ENCODE results near the gene HSP90AA1. TPM values are rescaled to one million over a fixed set of nuclear protein-coding genes. Genes with fewer than 3 reads are reported as not detected.
A peak's percentile ranks its signal among the peaks of the same experiment; 100 is the strongest.
"Not testable (repeated sequence)": the region's sequence is repeated elsewhere in the genome, so short reads cannot be mapped to it uniquely, and the experiment has no call there.

The HSP90AA1 gene
- total RNA-seq, 1 donor from 2014 or later = 74.6 TPM

DNA sequence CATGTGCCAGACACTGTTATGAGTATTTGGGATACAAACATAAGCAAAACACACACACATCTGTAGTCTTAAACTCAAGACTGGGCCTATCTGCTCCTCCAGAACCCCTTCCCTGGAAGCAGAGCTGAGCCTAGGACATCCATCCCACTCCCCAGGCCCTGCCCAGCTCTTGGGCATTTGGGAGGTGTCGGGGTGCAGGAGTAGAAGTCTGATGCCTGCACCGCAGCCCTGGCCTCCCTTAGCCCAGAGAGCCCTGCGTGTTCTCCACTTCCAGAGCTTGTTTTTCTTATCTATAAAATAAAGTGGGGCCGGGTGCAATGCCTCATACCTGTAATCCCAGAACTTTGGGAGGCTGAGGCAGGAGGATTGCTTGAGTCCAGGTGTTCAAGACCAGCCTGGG lies 11.7 kb downstream of the HSP90AA1 start:
- Histone ChIP-seq H3K9ac (ENCODE audit: low read depth in 1 of 3, low read length in 3 of 3) (no peak overlapping the region), H3K27me3 (ENCODE audit: control insufficient read depth in 3 of 3, insufficient read depth in 3 of 3, low read length in 3 of 3) (no peaks in the 10 kb centered on the region), H3K9me3 (ENCODE audit: control insufficient read depth in 3 of 3, low read length in 3 of 3) (no peaks in the 10 kb centered on the region), H3K27ac (ENCODE audit: low read depth, low read length) (no peak overlapping the region), H3K4me3 (ENCODE audit: low read length in 3 of 3) (no peak overlapping the region), H3K4me1 (ENCODE audit: control insufficient read depth in 3 of 3, insufficient read depth in 3 of 3, low read length in 3 of 3) (peaks cover 0 to 9% (median 3%) of the 10 kb centered on the region in 3 donors), H3K36me3 (ENCODE audit: control insufficient read depth in 3 of 3, insufficient read depth in 3 of 3, low read length in 3 of 3) (peaks cover 9 to 16% (median 15%) of the 10 kb centered on the region in 3 donors)

GRCh38 chr14:102074415-102074964 lies 12.4 kb downstream of the HSP90AA1 start:
- Histone ChIP-seq H3K9me3 (ENCODE audit: control insufficient read depth in 3 of 3, low read length in 3 of 3) (no peaks in the 10 kb centered on the region), H3K9ac (ENCODE audit: low read depth in 1 of 3, low read length in 3 of 3) (no peak overlapping the region), H3K27me3 (ENCODE audit: control insufficient read depth in 3 of 3, insufficient read depth in 3 of 3, low read length in 3 of 3) (no peaks in the 10 kb centered on the region), H3K4me3 (ENCODE audit: low read length in 3 of 3) (peak overlapping the region in 1 of 3 donors; percentile 38), H3K4me1 (ENCODE audit: control insufficient read depth in 3 of 3, insufficient read depth in 3 of 3, low read length in 3 of 3) (peaks cover 0 to 9% (median 3%) of the 10 kb centered on the region in 3 donors), H3K36me3 (ENCODE audit: control insufficient read depth in 3 of 3, insufficient read depth in 3 of 3, low read length in 3 of 3) (peaks cover 3 to 9% (median 8%) of the 10 kb centered on the region in 3 donors), H3K27ac (ENCODE audit: low read depth, low read length) (no peak overlapping the region)

- Histone ChIP-seq H3K36me3 (ENCODE audit: control insufficient read depth in 3 of 3, insufficient read depth in 3 of 3, low read length in 3 of 3) (no peaks in the 10 kb centered on the region), H3K27ac (ENCODE audit: low read depth, low read length) (no peak overlapping the region), H3K9ac (ENCODE audit: low read depth in 1 of 3, low read length in 3 of 3) (no peak overlapping the region), H3K4me3 (ENCODE audit: low read length in 3 of 3) (no peak overlapping the region), H3K27me3 (ENCODE audit: control insufficient read depth in 3 of 3, insufficient read depth in 3 of 3, low read length in 3 of 3) (no peaks in the 10 kb centered on the region), H3K4me1 (ENCODE audit: control insufficient read depth in 3 of 3, insufficient read depth in 3 of 3, low read length in 3 of 3) (peaks cover 0 to 9% (median 3%) of the 10 kb centered on the region in 3 donors), H3K9me3 (ENCODE audit: control insufficient read depth in 3 of 3, low read length in 3 of 3) (no peaks in the 10 kb centered on the region)
Measured at GRCh38 chr14:102071283-102071998, 15.4 kb downstream of the HSP90AA1 start.

DNA sequence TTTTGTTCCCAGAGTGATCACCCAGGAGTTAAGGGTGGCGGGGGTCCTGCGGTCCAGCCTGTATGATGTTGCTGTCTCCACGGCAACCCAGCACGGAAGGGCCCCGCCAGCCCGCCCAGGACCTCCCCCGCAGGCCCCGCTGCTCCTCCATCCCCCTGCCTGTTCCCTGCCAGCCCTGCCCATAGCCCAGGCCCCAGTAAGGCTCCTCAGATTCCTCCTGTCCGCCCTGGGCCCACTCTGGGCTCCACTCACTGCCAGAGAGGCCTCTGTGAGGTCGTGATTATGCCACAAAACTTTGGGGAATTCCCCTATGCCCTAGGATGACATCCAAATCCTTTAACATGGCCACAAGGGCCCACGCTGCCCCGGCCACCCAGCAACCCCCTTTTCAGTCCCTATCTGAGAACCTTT lies 20.8 kb downstream of the HSP90AA1 start:
- no peak overlapping the region for H3K4me3 ChIP-seq (ENCODE audit: low read length in 3 of 3)
- no peak overlapping the region for H3K9ac ChIP-seq (ENCODE audit: low read depth in 1 of 3, low read length in 3 of 3)
- no peak overlapping the region for H3K27ac ChIP-seq (ENCODE audit: low read depth, low read length)
- H3K27me3 ChIP-seq (ENCODE audit: control insufficient read depth in 3 of 3, insufficient read depth in 3 of 3, low read length in 3 of 3) = no peaks in the 10 kb centered on the region
- H3K36me3 ChIP-seq (ENCODE audit: control insufficient read depth in 3 of 3, insufficient read depth in 3 of 3, low read length in 3 of 3) = no peaks in the 10 kb centered on the region
- no peaks in the 10 kb centered on the region for H3K9me3 ChIP-seq (ENCODE audit: control insufficient read depth in 3 of 3, low read length in 3 of 3)
- H3K4me1 ChIP-seq (ENCODE audit: control insufficient read depth in 3 of 3, insufficient read depth in 3 of 3, low read length in 3 of 3) = peaks cover 0 to 2% (median 0%) of the 10 kb centered on the region in 3 donors

- not testable (repeated sequence) for H3K36me3 ChIP-seq (ENCODE audit: control insufficient read depth in 3 of 3, insufficient read depth in 3 of 3, low read length in 3 of 3); H3K27ac ChIP-seq (ENCODE audit: low read depth, low read length); H3K9me3 ChIP-seq (ENCODE audit: control insufficient read depth in 3 of 3, low read length in 3 of 3); H3K4me1 ChIP-seq (ENCODE audit: control insufficient read depth in 3 of 3, insufficient read depth in 3 of 3, low read length in 3 of 3); H3K9ac ChIP-seq (ENCODE audit: low read depth in 1 of 3, low read length in 3 of 3); H3K4me3 ChIP-seq (ENCODE audit: low read length in 3 of 3); H3K27me3 ChIP-seq (ENCODE audit: control insufficient read depth in 3 of 3, insufficient read depth in 3 of 3, low read length in 3 of 3)
Measured at GRCh38 chr14:102064590-102064989, 22.3 kb downstream of the HSP90AA1 start.

GRCh38 chr14:102063808-102064429 lies 22.9 kb downstream of the HSP90AA1 start:
- Histone ChIP-seq H3K9me3 (ENCODE audit: control insufficient read depth in 3 of 3, low read length in 3 of 3) (no peaks in the 10 kb centered on the region), H3K9ac (ENCODE audit: low read depth in 1 of 3, low read length in 3 of 3) (no peak overlapping the region), H3K4me1 (ENCODE audit: control insufficient read depth in 3 of 3, insufficient read depth in 3 of 3, low read length in 3 of 3) (peaks cover 0 to 2% (median 0%) of the 10 kb centered on the region in 3 donors), H3K4me3 (ENCODE audit: low read length in 3 of 3) (no peak overlapping the region), H3K36me3 (ENCODE audit: control insufficient read depth in 3 of 3, insufficient read depth in 3 of 3, low read length in 3 of 3) (no peaks in the 10 kb centered on the region), H3K27me3 (ENCODE audit: control insufficient read depth in 3 of 3, insufficient read depth in 3 of 3, low read length in 3 of 3) (peaks cover 0 to 3% (median 0%) of the 10 kb centered on the region in 3 donors), H3K27ac (ENCODE audit: low read depth, low read length) (no peak overlapping the region)

DNA sequence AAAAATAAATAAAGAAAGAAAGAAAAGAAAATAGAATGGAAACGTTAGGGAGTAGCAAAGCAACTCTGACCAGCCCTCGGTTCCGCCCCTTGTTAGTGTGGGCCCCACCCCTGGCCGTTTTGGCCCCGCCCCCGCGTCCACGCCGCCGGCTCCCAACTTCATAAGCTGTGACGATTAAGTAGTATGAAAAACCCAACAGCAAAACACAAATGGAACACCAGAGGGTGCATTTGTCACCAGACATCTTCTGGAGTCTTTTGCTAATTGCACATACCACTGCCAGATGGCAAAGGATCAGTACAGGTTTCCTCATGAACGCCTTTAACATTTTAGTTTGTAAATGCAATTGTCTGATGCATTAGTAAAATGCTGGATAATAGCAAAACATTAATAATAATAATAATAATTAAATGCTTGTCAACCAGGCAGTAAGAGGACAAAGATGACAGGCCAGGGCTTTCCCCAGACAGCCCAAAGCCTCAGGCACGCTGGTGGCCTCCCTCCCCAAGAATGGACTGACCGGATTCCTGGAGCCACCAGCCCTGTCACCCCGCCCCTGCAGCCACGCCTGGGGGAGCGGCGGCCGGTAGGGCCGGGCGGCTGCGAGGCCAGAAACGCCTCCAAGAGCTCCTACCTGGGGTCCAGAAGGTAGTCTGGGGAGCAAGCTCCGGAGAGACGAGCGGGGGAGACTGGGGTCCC lies 23.6 kb downstream of the HSP90AA1 start:
- H3K36me3 ChIP-seq (ENCODE audit: control insufficient read depth in 3 of 3, insufficient read depth in 3 of 3, low read length in 3 of 3) = no peaks in the 10 kb centered on the region
- no peaks in the 10 kb centered on the region for H3K9me3 ChIP-seq (ENCODE audit: control insufficient read depth in 3 of 3, low read length in 3 of 3)
- no peak overlapping the region for H3K9ac ChIP-seq (ENCODE audit: low read depth in 1 of 3, low read length in 3 of 3)
- no peak overlapping the region for H3K27ac ChIP-seq (ENCODE audit: low read depth, low read length)
- peaks cover 0 to 3% (median 0%) of the 10 kb centered on the region in 3 donors for H3K27me3 ChIP-seq (ENCODE audit: control insufficient read depth in 3 of 3, insufficient read depth in 3 of 3, low read length in 3 of 3)
- no peak overlapping the region for H3K4me3 ChIP-seq (ENCODE audit: low read length in 3 of 3)
- H3K4me1 ChIP-seq (ENCODE audit: control insufficient read depth in 3 of 3, insufficient read depth in 3 of 3, low read length in 3 of 3) = peaks cover 0 to 2% (median 0%) of the 10 kb centered on the region in 3 donors

DNA sequence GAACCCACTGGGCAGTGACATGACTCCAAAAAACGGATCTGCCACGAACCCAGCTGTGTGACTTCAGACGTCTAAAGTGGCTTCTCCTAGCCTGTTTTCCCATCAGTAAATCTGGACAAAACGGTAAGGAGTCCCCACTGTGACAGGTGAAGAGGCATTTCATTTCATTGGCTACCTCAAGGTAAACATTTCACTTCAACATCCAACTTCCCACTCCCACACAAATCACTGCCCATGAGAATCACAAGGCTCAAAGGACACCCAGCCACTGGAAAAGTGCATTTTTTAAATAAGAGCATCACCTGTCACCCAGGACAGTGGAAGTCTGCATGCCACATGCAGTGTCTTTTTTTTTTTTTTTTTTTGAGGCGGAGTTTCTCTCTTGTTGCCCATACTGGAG lies 27.9 kb downstream of the HSP90AA1 start:
- H3K9me3 ChIP-seq (ENCODE audit: control insufficient read depth in 3 of 3, low read length in 3 of 3) = no peaks in the 10 kb centered on the region
- H3K4me1 ChIP-seq (ENCODE audit: control insufficient read depth in 3 of 3, insufficient read depth in 3 of 3, low read length in 3 of 3) = peaks cover 0 to 2% (median 0%) of the 10 kb centered on the region in 3 donors
- H3K9ac ChIP-seq (ENCODE audit: low read depth in 1 of 3, low read length in 3 of 3) = no peak overlapping the region
- no peak overlapping the region for H3K4me3 ChIP-seq (ENCODE audit: low read length in 3 of 3)
- peaks cover 0 to 3% (median 0%) of the 10 kb centered on the region in 3 donors for H3K27me3 ChIP-seq (ENCODE audit: control insufficient read depth in 3 of 3, insufficient read depth in 3 of 3, low read length in 3 of 3)
- no peak overlapping the region for H3K27ac ChIP-seq (ENCODE audit: low read depth, low read length)
- H3K36me3 ChIP-seq (ENCODE audit: control insufficient read depth in 3 of 3, insufficient read depth in 3 of 3, low read length in 3 of 3) = peaks cover 0 to 6% (median 0%) of the 10 kb centered on the region in 3 donors

DNA sequence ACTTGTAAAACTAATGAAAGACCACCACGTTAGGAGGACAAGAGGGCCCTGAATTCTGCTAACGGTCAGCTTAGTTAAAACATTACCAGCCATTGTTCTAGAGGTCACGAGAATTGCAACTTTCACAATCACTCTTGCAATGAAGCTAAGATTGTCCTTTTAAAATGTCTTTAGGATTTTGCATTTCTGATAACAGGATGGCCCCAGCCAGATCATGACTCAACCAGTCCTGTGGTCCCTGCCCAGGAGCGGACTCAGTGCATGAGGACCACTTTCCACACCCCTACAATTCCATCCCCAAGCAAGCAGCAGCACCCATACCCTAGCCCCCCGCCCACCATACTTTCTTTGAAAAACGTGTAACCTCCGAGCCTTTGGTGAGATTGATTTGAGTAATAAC lies 28.7 kb downstream of the HSP90AA1 start:
- Histone ChIP-seq H3K27ac (ENCODE audit: low read depth, low read length) (no peak overlapping the region), H3K4me1 (ENCODE audit: control insufficient read depth in 3 of 3, insufficient read depth in 3 of 3, low read length in 3 of 3) (no peaks in the 10 kb centered on the region), H3K4me3 (ENCODE audit: low read length in 3 of 3) (no peak overlapping the region), H3K9ac (ENCODE audit: low read depth in 1 of 3, low read length in 3 of 3) (no peak overlapping the region), H3K36me3 (ENCODE audit: control insufficient read depth in 3 of 3, insufficient read depth in 3 of 3, low read length in 3 of 3) (peaks cover 0 to 6% (median 0%) of the 10 kb centered on the region in 3 donors), H3K27me3 (ENCODE audit: control insufficient read depth in 3 of 3, insufficient read depth in 3 of 3, low read length in 3 of 3) (peaks cover 0 to 3% (median 0%) of the 10 kb centered on the region in 3 donors), H3K9me3 (ENCODE audit: control insufficient read depth in 3 of 3, low read length in 3 of 3) (no peaks in the 10 kb centered on the region)

Data from skeletal muscle tissue (tissue), 4 donors.